ENCODE data around the gene NRL. TPM values are rescaled to one million over a fixed set of nuclear protein-coding genes. Genes with fewer than 3 reads are reported as not detected.

The NRL gene
- total RNA-seq, 1 experiment from 2014 or later: 2.5 TPM

DNA sequence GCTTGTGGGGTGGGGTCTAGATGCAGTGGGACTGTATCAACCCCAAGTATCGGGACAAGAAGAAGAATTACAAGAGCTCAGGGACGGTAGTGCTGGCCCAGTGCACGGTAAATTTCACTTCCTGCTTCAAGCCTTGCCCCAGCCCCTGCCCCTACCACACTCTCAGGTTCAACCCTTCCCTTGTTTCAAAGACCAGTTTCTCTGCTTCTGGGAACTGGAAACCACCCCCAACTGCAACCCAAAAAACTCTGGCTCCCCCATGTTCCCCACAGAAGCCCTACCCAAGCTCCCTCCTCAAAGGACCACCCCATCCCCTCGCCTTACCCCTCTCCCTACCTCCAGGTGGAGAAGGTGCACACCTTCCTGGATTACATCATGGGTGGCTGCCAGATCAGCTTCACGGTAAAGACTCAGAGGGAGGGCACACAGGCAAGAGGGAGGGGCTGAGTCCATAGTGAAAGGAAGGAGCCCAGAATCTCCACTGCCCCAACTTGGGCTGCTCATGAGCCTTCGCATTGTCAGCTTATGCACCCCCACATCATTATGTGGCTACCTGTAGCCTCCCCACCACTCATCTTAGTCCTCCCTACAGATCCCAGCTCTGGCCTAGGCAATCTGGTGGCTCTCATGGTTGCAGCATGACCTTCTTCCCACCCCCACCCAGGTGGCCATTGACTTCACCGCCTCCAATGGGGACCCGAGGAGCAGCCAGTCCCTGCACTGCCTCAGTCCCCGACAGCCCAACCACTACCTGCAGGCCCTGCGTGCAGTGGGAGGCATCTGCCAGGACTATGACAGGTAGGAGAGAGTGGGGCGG, 39.1 kb downstream of the NRL start:
- no peak overlapping the region for H3K9ac ChIP-seq (ENCODE audit: extremely low read depth, insufficient read length, low read length)
- no peak overlapping the region for H3K4ac ChIP-seq (ENCODE audit: low read depth, low read length)
- H3K23me2 ChIP-seq (ENCODE audit: insufficient read length, low read depth, low read length, poor library complexity, severe bottlenecking): no peaks in the 10 kb centered on the region
- H2BK5ac ChIP-seq (ENCODE audit: insufficient read length, low read length): no peak overlapping the region
- H3K56ac ChIP-seq (ENCODE audit: insufficient read length, low read depth, low read length): no peak overlapping the region
- H4K20me1 ChIP-seq (ENCODE audit: control insufficient read depth, insufficient read depth, insufficient read length): no peaks in the 10 kb centered on the region
- H3K4me1 Mint-ChIP-seq: peaks cover 29 to 38% of the 10 kb centered on the region in 2 experiments
- no peak overlapping the region for H3K4me3 Mint-ChIP-seq
- no peak overlapping the region for H4K91ac ChIP-seq (ENCODE audit: insufficient read length, low read depth, low read length)
- DNase-seq: no peak
- H3K23ac ChIP-seq (ENCODE audit: insufficient read length, low read depth, low read length): no peak overlapping the region
- H3K9me3 ChIP-seq (ENCODE audit: control insufficient read depth, low read depth, low read length): no peaks in the 10 kb centered on the region
- H3K27ac Mint-ChIP-seq: no peak overlapping the region; a peak in 2 of 7 replicates
- no peaks in the 10 kb centered on the region for H3K27me3 ChIP-seq (ENCODE audit: insufficient read depth, low read length)
- no peak overlapping the region for H2BK20ac ChIP-seq (ENCODE audit: low read depth, low read length, poor library complexity, severe bottlenecking)
- WGBS (ENCODE audit: extremely low coverage, insufficient read length, low lambda C conversion rate): no CpG with 5 or more reads among the region's 11 CpGs
- H3K4me2 ChIP-seq (ENCODE audit: insufficient read depth, insufficient read length, low read length): no peak overlapping the region
- no peak overlapping the region for H2BK12ac ChIP-seq (ENCODE audit: insufficient read length, low read depth, low read length)
- H3K4me1 ChIP-seq (ENCODE audit: insufficient read depth, low read length): peaks cover 5% of the 10 kb centered on the region; the same call in 1 of the 2 replicates
- H3K36me3 Mint-ChIP-seq (ENCODE audit: insufficient read depth in 1 of 3, low read depth in 3 of 3): no peaks in the 10 kb centered on the region
- H3K79me1 ChIP-seq (ENCODE audit: insufficient read depth, low read depth, low read length, poor library complexity, severe bottlenecking): no peaks in the 10 kb centered on the region
- no peak overlapping the region for H2AK5ac ChIP-seq (ENCODE audit: insufficient read length, low read length)
- H3T11ph ChIP-seq (ENCODE audit: low read length): no peak overlapping the region
- H2BK120ac ChIP-seq (ENCODE audit: low read depth, low read length, poor library complexity, severe bottlenecking): no peak overlapping the region
- H3K27me3 Mint-ChIP-seq (ENCODE audit: low read depth): peaks cover 6% of the 10 kb centered on the region
- H3K14ac ChIP-seq (ENCODE audit: insufficient read depth, low read length): no peak overlapping the region; the same call in 1 of the 2 replicates
- TF ChIP-seq, protein P1, sequence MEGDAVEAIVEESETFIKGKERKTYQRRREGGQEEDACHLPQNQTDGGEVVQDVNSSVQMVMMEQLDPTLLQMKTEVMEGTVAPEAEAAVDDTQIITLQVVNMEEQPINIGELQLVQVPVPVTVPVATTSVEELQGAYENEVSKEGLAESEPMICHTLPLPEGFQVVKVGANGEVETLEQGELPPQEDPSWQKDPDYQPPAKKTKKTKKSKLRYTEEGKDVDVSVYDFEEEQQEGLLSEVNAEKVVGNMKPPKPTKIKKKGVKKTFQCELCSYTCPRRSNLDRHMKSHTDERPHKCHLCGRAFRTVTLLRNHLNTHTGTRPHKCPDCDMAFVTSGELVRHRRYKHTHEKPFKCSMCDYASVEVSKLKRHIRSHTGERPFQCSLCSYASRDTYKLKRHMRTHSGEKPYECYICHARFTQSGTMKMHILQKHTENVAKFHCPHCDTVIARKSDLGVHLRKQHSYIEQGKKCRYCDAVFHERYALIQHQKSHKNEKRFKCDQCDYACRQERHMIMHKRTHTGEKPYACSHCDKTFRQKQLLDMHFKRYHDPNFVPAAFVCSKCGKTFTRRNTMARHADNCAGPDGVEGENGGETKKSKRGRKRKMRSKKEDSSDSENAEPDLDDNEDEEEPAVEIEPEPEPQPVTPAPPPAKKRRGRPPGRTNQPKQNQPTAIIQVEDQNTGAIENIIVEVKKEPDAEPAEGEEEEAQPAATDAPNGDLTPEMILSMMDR (conservative IDR thresholded peaks at IDR 0.05): no peak
- H3K79me2 ChIP-seq (ENCODE audit: insufficient read depth, low read length): no peaks in the 10 kb centered on the region
- H4K8ac ChIP-seq (replicated peaks; ENCODE audit: insufficient read length, low read depth, low read length): no peak overlapping the region
- no peak overlapping the region for H2AFZ ChIP-seq (ENCODE audit: low read length)
- no peak overlapping the region for H2BK15ac ChIP-seq (ENCODE audit: low read depth, low read length)
- no peak overlapping the region for H3K27ac ChIP-seq (ENCODE audit: insufficient read length, low read depth, low read length)
- no peak overlapping the region for H3K18ac ChIP-seq (ENCODE audit: insufficient read length, low read depth, low read length)
- H3K9me3 Mint-ChIP-seq: no peaks in the 10 kb centered on the region
- H4K5ac ChIP-seq (ENCODE audit: insufficient read length, low read depth, low read length): no peak overlapping the region

Measured in H9 (cell line).